Hair follicle dermal papilla cell (primary cell): ENCODE measurements around the gene SPP2. TPM values are rescaled to one million over a fixed set of nuclear protein-coding genes. Genes with fewer than 3 reads are reported as not detected.

ENCODE experiments used
- total RNA-seq: library from RNA; depleted of rRNA; stranded (reverse); fragments of >200 nt; gene quantifications from 2 replicates; pipeline ENCODE4 v1.2.3, GENCODE V29; 2012

The SPP2 gene
- total RNA-seq, result not detected in 2 replicates

GRCh38 chr2:234050455-234051135 is at the start of gene SPP2:
Gene SPP2, plus strand, starts transcription at chr2:234050702. Its CDS starts 85 bp downstream, at chr2:234050787.

Other genes with a start within 250 kb of the SPP2 start
- gene HJURP, start 196.2 kb upstream of the SPP2 start, total RNA-seq, result 2.6 and 2.8 TPM in 2 replicates
- 0.24 and 0.97 TPM in 2 replicates for gene TRPM8, start 133.3 kb upstream of the SPP2 start, total RNA-seq